Dendritic cell treated with granulocyte-macrophage colony-stimulating factor and Interleukin-4, amounts not matched to agents 40 ng/mL and 50 ng/mL, for 4 days (primary cell): ENCODE results near the gene DOCK10.

Experiments
- H3K27ac Mint-ChIP-seq: one replicate; pipeline ENCODE4 v1.8.0; 2022; ENCODE audit warnings: mild to moderate bottlenecking, mixed read lengths
- H3K27me3 Mint-ChIP-seq: one replicate; pipeline ENCODE4 v1.8.0; 2022; ENCODE audit warnings: mild to moderate bottlenecking, mixed read lengths
- H3K36me3 Mint-ChIP-seq: one replicate; pipeline ENCODE4 v1.8.0; 2022; ENCODE audit warnings: low read depth, mixed read lengths
- H3K4me1 Mint-ChIP-seq: one replicate; pipeline ENCODE4 v1.8.0; 2022; ENCODE audit warnings: low read depth, mixed read lengths
- H3K4me3 Mint-ChIP-seq: one replicate; pipeline ENCODE4 v1.8.0; 2022; ENCODE audit warnings: mild to moderate bottlenecking, moderate library complexity, mixed read lengths
- H3K9me3 Mint-ChIP-seq: one replicate; pipeline ENCODE4 v1.8.0; 2022; ENCODE audit warnings: mixed read lengths
- intact Hi-C: fragments of 100-400 bp; cut with micrococcal nuclease; formaldehyde crosslinking; loops from one replicate; pipeline ENCODE4 v1.15.0; 2022

Gene DOCK10

DNA sequence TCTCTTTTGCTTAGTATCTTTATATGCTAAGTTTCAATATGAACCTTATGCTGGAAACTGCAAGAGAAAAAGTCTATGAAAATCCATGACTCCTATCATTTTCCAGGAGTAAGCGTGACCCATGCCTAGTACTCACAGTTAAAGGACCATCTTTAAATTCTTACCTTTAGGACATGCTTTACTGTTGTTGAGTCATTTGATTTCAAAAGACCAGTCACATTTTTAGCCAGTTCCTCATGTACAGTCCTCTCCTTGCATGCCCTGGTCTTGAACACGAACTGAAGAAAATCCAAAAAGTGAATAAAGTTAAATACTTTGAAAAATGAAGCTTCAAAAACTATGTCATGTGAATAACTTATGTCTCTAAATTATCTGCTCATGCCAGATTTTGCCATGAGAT is 208.3 kb downstream of the DOCK10 start:
- Mint-ChIP-seq H3K27ac (no peak overlapping the region), H3K36me3 (peaks cover 93% of the 10 kb centered on the region)
- intact Hi-C loops = no loop called here

DNA sequence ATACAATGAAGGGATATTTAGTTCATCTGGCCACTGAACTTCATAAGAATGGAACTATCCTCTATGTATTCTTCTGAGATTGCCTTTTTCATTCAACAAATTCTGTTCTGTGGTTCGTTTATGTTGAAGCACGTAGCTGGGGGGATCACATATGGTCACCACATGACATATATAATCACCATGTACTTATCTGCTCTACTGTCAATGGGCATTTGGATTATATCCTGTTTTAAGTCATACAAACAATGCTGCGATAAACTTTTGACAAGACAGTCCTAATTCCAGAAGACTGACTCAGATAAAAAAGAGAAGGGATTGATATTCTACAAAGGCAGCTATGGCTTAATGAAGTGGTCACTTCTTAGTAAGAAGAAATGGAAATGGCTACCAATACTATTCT is 210.1 kb downstream of the DOCK10 start:
- Mint-ChIP-seq H3K27me3 (no peaks in the 10 kb centered on the region), H3K4me3 (no peak overlapping the region), H3K9me3 (no peaks in the 10 kb centered on the region), H3K4me1 (no peaks in the 10 kb centered on the region), H3K27ac (no peak overlapping the region), H3K36me3 (peaks cover 93% of the 10 kb centered on the region)
- intact Hi-C loops = no loop called here

More for the DNA sequence above, 208.3 kb downstream of the DOCK10 start:
- no peaks in the 10 kb centered on the region for H3K9me3 Mint-ChIP-seq
- no peaks in the 10 kb centered on the region for H3K27me3 Mint-ChIP-seq
- no peak overlapping the region for H3K4me3 Mint-ChIP-seq
- H3K4me1 Mint-ChIP-seq = no peaks in the 10 kb centered on the region

DNA sequence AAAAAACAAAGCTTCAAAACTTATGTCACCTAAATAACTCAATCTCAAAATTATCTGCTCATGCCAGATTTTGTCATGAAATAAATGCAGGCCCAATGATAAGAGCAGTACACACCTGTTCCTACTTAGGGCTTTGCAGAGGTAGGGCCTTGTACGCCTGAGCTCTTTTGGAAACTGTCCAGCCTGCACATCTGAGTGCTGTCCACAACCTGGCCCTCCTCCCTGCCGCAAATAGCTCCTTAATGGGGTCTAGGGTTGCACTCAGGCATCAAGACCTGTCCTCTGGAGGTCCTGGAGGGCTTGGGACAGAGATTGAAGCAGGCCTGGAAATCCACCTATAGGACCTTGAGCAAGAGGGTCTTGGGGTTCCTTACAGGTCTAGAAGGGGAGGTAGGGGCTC is 210.7 kb downstream of the DOCK10 start:
- intact Hi-C loops = no loop called here

DNA sequence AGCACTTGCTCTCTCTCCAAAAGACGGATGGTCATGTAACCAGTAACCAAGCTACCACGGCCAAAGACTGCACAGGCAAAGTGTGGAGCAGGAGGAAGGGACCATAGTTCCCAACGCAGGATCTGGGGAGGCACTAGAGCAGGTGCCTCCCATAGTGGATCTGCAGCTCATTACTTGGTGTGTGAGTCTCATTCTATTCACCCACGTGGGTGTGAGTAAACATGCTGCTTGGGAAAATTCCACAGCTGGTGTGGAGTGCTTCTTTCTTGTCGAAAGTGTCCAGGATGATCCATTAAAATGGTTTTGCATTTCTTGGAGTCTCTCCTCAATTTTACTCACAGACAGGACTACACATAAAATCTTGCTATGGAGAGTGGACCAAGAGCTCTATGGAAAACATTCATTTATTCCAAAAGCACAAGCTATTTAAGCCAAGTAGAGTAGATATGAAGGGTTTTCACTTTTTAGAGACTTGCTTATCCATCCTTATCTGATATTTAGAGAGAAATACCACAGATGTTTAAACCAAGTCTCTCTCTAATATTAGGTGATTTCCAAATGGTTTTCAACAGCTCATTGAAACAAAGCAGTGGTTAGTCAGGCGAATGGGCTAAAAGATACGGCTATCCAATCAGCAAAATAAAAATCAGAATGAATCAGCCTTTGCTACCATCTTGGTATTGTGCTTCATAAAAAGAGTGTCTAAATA is 221.8 kb downstream of the DOCK10 start:
- Mint-ChIP-seq H3K4me1 (no peaks in the 10 kb centered on the region), H3K9me3 (no peaks in the 10 kb centered on the region), H3K27ac (no peak overlapping the region), H3K27me3 (no peaks in the 10 kb centered on the region), H3K4me3 (no peak overlapping the region), H3K36me3 (peaks cover 85% of the 10 kb centered on the region)
- intact Hi-C loops = no loop called here

More for the DNA sequence above, 210.7 kb downstream of the DOCK10 start:
- no peaks in the 10 kb centered on the region for H3K27me3 Mint-ChIP-seq
- no peaks in the 10 kb centered on the region for H3K9me3 Mint-ChIP-seq
- H3K36me3 Mint-ChIP-seq = peaks cover 93% of the 10 kb centered on the region
- no peak overlapping the region for H3K27ac Mint-ChIP-seq
- H3K4me1 Mint-ChIP-seq = no peaks in the 10 kb centered on the region
- H3K4me3 Mint-ChIP-seq = no peak overlapping the region

GRCh38 chr2:224819075-224819474 is 223.2 kb downstream of the DOCK10 start:
- Mint-ChIP-seq H3K9me3 (no peaks in the 10 kb centered on the region), H3K27me3 (no peaks in the 10 kb centered on the region), H3K36me3 (peaks cover 84% of the 10 kb centered on the region), H3K4me1 (no peaks in the 10 kb centered on the region), H3K27ac (no peak overlapping the region), H3K4me3 (no peak overlapping the region)
- intact Hi-C loops = no loop called here

DNA sequence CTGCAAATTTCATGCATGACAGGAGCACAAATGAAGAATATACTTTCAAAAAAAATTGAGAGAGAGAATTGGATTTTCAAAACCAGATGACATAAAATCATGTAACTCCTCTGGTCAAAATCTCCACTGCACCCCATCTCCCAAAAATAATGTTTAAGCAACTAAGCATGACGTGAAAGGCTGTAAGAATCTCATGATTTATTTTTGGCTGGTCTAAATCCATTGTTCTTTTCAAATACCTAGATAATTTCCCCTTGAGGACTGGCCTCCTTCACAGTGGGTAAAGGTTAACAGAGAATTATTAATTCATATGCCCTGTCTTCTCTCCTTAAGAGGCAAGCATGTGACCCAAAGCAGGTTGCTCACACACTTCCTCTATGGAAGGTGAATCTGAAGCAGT is 224.6 kb downstream of the DOCK10 start:
- no peaks in the 10 kb centered on the region for H3K27me3 Mint-ChIP-seq
- H3K27ac Mint-ChIP-seq = no peak overlapping the region
- no peaks in the 10 kb centered on the region for H3K9me3 Mint-ChIP-seq
- no peak overlapping the region for H3K4me3 Mint-ChIP-seq
- H3K4me1 Mint-ChIP-seq = no peaks in the 10 kb centered on the region
- intact Hi-C loops = no loop called here
- H3K36me3 Mint-ChIP-seq = peaks cover 87% of the 10 kb centered on the region

- Mint-ChIP-seq H3K27ac (no peak overlapping the region), H3K36me3 (peaks cover 87% of the 10 kb centered on the region), H3K27me3 (no peaks in the 10 kb centered on the region), H3K4me1 (no peaks in the 10 kb centered on the region), H3K9me3 (no peaks in the 10 kb centered on the region), H3K4me3 (no peak overlapping the region)
- intact Hi-C loops = no loop called here
These were observed 225.5 kb downstream of the DOCK10 start for GRCh38 chr2:224816816-224817215.

GRCh38 chr2:224813578-224813977 is 228.7 kb downstream of the DOCK10 start:
- H3K27ac Mint-ChIP-seq = no peak overlapping the region
- no peaks in the 10 kb centered on the region for H3K9me3 Mint-ChIP-seq
- intact Hi-C loops = no loop called here
- no peaks in the 10 kb centered on the region for H3K27me3 Mint-ChIP-seq
- H3K4me3 Mint-ChIP-seq = no peak overlapping the region
- H3K4me1 Mint-ChIP-seq = no peaks in the 10 kb centered on the region
- H3K36me3 Mint-ChIP-seq = peaks cover 91% of the 10 kb centered on the region

DNA sequence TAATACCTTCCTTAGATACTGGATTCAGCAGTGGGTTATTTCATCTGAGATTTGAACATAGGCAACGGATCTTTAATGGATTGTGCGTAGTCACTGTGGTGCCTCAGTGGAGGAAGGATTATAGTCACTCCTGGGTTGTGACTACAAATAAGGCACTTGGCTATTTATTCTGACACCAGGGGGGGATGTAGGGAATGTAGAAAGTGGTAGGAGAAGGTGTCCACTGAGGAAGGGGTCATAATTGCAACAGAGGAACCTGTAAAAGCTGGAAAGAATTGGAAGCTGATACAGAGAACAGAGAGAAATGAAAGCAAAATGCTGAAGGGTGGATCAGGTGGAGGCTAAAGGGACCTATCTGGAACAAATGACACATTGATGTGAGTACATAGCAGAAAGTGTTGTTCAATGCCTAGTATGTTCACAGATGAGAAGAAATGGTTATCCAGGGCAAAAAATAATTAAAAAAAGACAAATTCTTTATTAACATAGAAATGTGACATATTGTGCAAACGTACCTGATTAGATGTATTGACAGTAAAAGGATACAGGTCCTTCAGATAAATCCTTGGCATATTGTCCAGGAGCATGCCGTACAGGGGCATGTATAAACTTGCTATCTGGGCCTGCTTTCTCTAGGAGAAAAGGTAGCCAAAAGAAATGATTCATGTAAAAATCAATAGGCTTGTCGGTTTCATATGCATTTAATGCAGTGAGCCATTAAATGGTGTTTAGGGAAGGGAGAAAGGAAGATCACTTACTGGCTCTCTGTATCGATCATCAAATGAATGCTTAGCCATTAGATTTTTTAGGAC is 234.9 kb downstream of the DOCK10 start:
- no peak overlapping the region for H3K4me3 Mint-ChIP-seq
- H3K4me1 Mint-ChIP-seq = no peaks in the 10 kb centered on the region
- no peaks in the 10 kb centered on the region for H3K9me3 Mint-ChIP-seq
- intact Hi-C loops = no loop called here
- H3K36me3 Mint-ChIP-seq = peaks cover 87% of the 10 kb centered on the region
- no peaks in the 10 kb centered on the region for H3K27me3 Mint-ChIP-seq
- H3K27ac Mint-ChIP-seq = no peak overlapping the region

DNA sequence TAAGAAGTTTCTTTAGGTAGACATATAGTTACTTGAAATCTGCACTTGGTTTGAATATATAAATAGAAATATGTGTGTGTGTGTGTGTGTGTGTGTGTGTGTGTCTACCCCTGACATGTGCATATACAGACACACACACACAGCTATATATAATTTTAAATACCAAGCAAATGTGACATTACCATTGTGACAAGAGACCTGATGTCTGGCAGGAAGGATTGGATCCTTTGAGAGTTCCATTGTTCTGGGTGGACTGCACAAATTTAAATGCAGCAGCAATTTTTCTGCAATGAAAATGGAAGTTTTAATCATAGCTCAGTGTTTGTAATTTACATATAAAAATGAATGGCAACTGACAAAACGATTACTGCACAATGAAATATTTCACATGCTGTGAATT is 238.3 kb downstream of the DOCK10 start:
- no peak overlapping the region for H3K27ac Mint-ChIP-seq
- intact Hi-C loops = loop anchor here (5.0 kb wide), 1 partner anchor 33 kb away; no protein-coding TSS in a partner anchor

GRCh38 chr2:224802407-224802806 is 239.9 kb downstream of the DOCK10 start:
- Mint-ChIP-seq H3K9me3 (no peaks in the 10 kb centered on the region), H3K27ac (no peak overlapping the region), H3K27me3 (no peaks in the 10 kb centered on the region), H3K4me1 (no peaks in the 10 kb centered on the region), H3K36me3 (peaks cover 89% of the 10 kb centered on the region), H3K4me3 (no peak overlapping the region)
- intact Hi-C loops = loop anchor here (5.0 kb wide), 1 partner anchor 35 kb away; no protein-coding TSS in a partner anchor

More for the DNA sequence above, 238.3 kb downstream of the DOCK10 start:
- H3K27me3 Mint-ChIP-seq = no peaks in the 10 kb centered on the region
- H3K9me3 Mint-ChIP-seq = no peaks in the 10 kb centered on the region
- H3K36me3 Mint-ChIP-seq = peaks cover 89% of the 10 kb centered on the region
- no peak overlapping the region for H3K4me3 Mint-ChIP-seq
- H3K4me1 Mint-ChIP-seq = no peaks in the 10 kb centered on the region

DNA sequence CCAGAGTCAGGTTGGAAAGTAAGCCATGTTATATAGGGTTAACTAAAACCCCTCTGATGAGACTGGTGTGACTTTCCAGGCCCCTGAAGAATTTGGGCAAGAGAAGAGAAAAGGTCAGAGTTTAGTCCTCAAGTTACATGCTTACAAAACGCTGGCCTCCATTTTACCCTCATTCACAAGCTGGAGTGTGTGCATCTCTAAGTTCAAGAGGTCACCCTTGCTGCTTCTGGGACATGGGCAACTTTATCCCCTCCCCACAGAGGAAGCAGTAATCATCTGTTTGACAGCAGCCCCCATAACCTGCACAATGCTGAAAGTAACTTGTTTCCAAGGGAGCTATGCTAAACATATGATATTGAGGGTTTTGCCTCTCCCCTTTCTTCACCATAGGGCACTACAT is 240.9 kb downstream of the DOCK10 start:
- H3K4me1 Mint-ChIP-seq = no peaks in the 10 kb centered on the region
- intact Hi-C loops = loop anchor here (5.0 kb wide), 1 partner anchor 36 kb away; no protein-coding TSS in a partner anchor
- peaks cover 90% of the 10 kb centered on the region for H3K36me3 Mint-ChIP-seq
- no peak overlapping the region for H3K4me3 Mint-ChIP-seq
- H3K27ac Mint-ChIP-seq = no peak overlapping the region
- H3K9me3 Mint-ChIP-seq = no peaks in the 10 kb centered on the region
- H3K27me3 Mint-ChIP-seq = no peaks in the 10 kb centered on the region

- no peaks in the 10 kb centered on the region for H3K27me3 Mint-ChIP-seq
- H3K36me3 Mint-ChIP-seq = peaks cover 93% of the 10 kb centered on the region
- intact Hi-C loops = loop anchor here (5.0 kb wide), 1 partner anchor 38 kb away; no protein-coding TSS in a partner anchor
- no peaks in the 10 kb centered on the region for H3K4me1 Mint-ChIP-seq
- no peak overlapping the region for H3K27ac Mint-ChIP-seq
- no peaks in the 10 kb centered on the region for H3K9me3 Mint-ChIP-seq
- no peak overlapping the region for H3K4me3 Mint-ChIP-seq
These were observed 242.6 kb downstream of the DOCK10 start for GRCh38 chr2:224799691-224800090.

DNA sequence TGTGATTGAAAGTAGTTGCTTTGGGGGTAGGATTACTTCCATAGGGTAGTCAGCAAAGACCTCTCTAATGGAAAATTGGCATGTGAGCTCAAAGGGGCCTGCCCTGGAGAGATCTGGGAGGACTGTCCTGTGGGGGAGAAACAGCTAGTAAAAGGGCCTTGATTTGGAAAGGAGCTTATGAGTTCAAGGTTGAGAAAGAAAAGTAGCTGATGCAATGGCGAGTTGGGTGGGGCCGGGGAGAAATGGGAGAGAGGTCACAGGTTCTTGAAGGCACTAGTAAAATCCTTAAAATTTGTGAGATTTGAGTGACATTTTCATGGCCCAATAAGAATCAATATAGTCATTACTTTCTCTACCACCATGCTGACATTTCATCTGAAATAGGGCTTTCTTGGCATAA is 244.1 kb downstream of the DOCK10 start:
- Mint-ChIP-seq H3K9me3 (no peaks in the 10 kb centered on the region), H3K36me3 (peaks cover 96% of the 10 kb centered on the region), H3K4me1 (no peaks in the 10 kb centered on the region), H3K27me3 (no peaks in the 10 kb centered on the region), H3K4me3 (no peak overlapping the region), H3K27ac (no peak overlapping the region)
- intact Hi-C loops = no loop called here
